Ovary (tissue), 3 donors: Measurements from ENCODE around the gene PIK3R5.

Experiments used
- EP300 ChIP-seq: sonication (generic); formaldehyde crosslinking; IDR thresholded peaks from one replicate; pipeline ENCODE4 v1.6.1; 2017; ENCODE audit warnings: antibody characterized with exemption
- POLR2A ChIP-seq: fragments of 450-650 bp; IDR thresholded peaks from one replicate; pipeline ENCODE4 v1.6.1; 2017; ENCODE audit warnings: antibody characterized with exemption, mild to moderate bottlenecking, moderate library complexity
- TF ChIP-seq, protein P1 (sequence below), 3 donors: fragments of 450-650 bp in 2 of 3; fragments of 200-600 bp in 1 of 3; IDR thresholded peaks; one replicate each; pipeline versions ENCODE4 v1.5.1 to v1.8.0; 2016 to 2022; ENCODE audit warnings: antibody characterized with exemption in 3 of 3, mild to moderate bottlenecking in 1 of 3
- donor health status: DM: no; HTN: no; CAD: no.

DNA sequence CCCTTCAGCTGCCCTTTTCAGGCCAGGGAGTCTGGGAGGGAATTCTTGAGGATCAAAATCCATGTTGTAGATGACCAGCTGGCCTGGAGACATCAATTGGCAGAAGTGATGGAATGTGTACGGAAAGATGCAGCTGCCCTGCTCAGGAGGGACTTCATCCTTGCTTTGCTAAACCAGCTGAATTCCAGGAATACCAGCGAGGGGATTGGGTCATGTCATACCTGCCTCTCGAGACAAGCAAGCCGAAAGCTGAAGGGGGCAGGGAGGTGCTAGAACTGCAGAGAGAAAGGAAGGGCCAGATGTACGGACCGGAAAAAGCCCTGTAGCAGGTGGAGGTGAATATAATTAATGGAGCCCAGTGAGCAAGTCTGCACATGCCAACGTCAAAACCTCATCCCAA lies 30.2 kb upstream of the PIK3R5 start:
- no peak for TF ChIP-seq POLR2A
- TF ChIP-seq, protein P1, sequence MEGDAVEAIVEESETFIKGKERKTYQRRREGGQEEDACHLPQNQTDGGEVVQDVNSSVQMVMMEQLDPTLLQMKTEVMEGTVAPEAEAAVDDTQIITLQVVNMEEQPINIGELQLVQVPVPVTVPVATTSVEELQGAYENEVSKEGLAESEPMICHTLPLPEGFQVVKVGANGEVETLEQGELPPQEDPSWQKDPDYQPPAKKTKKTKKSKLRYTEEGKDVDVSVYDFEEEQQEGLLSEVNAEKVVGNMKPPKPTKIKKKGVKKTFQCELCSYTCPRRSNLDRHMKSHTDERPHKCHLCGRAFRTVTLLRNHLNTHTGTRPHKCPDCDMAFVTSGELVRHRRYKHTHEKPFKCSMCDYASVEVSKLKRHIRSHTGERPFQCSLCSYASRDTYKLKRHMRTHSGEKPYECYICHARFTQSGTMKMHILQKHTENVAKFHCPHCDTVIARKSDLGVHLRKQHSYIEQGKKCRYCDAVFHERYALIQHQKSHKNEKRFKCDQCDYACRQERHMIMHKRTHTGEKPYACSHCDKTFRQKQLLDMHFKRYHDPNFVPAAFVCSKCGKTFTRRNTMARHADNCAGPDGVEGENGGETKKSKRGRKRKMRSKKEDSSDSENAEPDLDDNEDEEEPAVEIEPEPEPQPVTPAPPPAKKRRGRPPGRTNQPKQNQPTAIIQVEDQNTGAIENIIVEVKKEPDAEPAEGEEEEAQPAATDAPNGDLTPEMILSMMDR (IDR thresholded peaks at IDR 0.05) = no peak
- no peak for TF ChIP-seq EP300
